ENCODE measurements around the gene CD36.

- TF ChIP-seq CTCF (IDR thresholded peaks at IDR 0.05 in 4 of 5, conservative IDR thresholded peaks at IDR 0.05 in 1 of 5): no peak
- no peak for TF ChIP-seq POLR2A (IDR thresholded peaks at IDR 0.05)
Observed at GRCh38 chr7:80597875-80598274, 40.6 kb upstream of the CD36 start.

All from gastrocnemius medialis (tissue), 4 donors.